Measurements from ENCODE around the gene OLAH.

Gene OLAH

DNA sequence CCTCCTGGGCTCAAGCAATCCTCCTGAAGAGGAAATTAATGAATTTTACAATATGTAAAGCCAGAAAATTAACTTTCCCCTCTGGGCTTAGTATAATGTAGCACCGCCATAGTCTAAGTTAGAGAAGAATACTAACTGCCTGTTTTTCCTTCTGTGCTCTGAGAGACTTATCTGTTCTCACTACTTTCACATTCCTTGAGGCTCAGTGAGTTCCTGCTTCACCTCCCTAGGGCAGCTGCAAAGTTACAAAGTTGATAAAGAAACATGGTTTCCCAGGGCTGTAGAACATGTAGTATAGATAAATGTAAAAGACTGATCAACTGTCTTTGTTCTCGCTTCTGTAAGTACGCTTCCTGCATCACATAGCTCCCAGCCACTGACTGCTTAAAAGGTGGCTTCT is 16.0 kb upstream of the OLAH start:
- TF ChIP-seq NFRKB (IDR thresholded peaks at IDR 0.05) (no peak), HDGF (IDR thresholded peaks at IDR 0.05; ENCODE audit: borderline replicate concordance) (no peak), TARDBP (IDR thresholded peaks at IDR 0.05) (no peak), LEF1 (IDR thresholded peaks at IDR 0.05; ENCODE audit: borderline replicate concordance) (no peak), CTBP1 (IDR thresholded peaks at IDR 0.05; ENCODE audit: borderline replicate concordance) (no peak), FOXK2 (IDR thresholded peaks at IDR 0.05) (no peak), SUZ12 (IDR thresholded peaks at IDR 0.05) (no peak), FOXA1 (IDR thresholded peaks at IDR 0.05) (no peak)
- DNase-seq (ENCODE audit: extremely low spot score), result no peak
- ChIA-PET POLR2A (no interaction called here), CTCF (no interaction called here)

- POLR2A ChIA-PET, result interaction anchor here (2.3 kb wide), 1 partner anchor 76 kb away, joined by 8 read pairs; the partner anchor contains the start of gene MEIG1
- DNase-seq (ENCODE audit: extremely low spot score), result peak; percentile 11
- TF ChIP-seq L3MBTL2 (conservative IDR thresholded peaks at IDR 0.05) (no peak), BHLHE40 (IDR thresholded peaks at IDR 0.05; ENCODE audit: borderline replicate concordance) (no peak), FOXA1 (IDR thresholded peaks at IDR 0.05) (no peak), SUZ12 (IDR thresholded peaks at IDR 0.05) (no peak), CTBP1 (IDR thresholded peaks at IDR 0.05; ENCODE audit: borderline replicate concordance) (no peak), TARDBP (IDR thresholded peaks at IDR 0.05) (no peak), SP1 (IDR thresholded peaks at IDR 0.05) (no peak), LEF1 (IDR thresholded peaks at IDR 0.05; ENCODE audit: borderline replicate concordance) (no peak), HDGF (IDR thresholded peaks at IDR 0.05; ENCODE audit: borderline replicate concordance) (no peak), ZNF384 (IDR thresholded peaks at IDR 0.05) (no peak)
- TF ChIP-seq, protein P1, sequence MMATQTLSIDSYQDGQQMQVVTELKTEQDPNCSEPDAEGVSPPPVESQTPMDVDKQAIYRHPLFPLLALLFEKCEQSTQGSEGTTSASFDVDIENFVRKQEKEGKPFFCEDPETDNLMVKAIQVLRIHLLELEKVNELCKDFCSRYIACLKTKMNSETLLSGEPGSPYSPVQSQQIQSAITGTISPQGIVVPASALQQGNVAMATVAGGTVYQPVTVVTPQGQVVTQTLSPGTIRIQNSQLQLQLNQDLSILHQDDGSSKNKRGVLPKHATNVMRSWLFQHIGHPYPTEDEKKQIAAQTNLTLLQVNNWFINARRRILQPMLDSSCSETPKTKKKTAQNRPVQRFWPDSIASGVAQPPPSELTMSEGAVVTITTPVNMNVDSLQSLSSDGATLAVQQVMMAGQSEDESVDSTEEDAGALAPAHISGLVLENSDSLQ (IDR thresholded peaks at IDR 0.05), result no peak
- CTCF ChIA-PET, result interaction anchor here (0.6 kb wide), 1 partner anchor 862 kb away, joined by 6 read pairs; no protein-coding TSS in a partner anchor
Observed at GRCh38 chr10:15035385-15036301, 8.1 kb upstream of the OLAH start.

GRCh38 chr10:15037691-15038090 is 6.1 kb upstream of the OLAH start:
- TF ChIP-seq HDGF (IDR thresholded peaks at IDR 0.05; ENCODE audit: borderline replicate concordance) (no peak), SUZ12 (IDR thresholded peaks at IDR 0.05) (no peak), TARDBP (IDR thresholded peaks at IDR 0.05) (no peak), FOXA1 (IDR thresholded peaks at IDR 0.05) (no peak), NFRKB (IDR thresholded peaks at IDR 0.05) (no peak), BHLHE40 (IDR thresholded peaks at IDR 0.05; ENCODE audit: borderline replicate concordance) (no peak), ARNT (IDR thresholded peaks at IDR 0.05) (no peak)
- TF ChIP-seq, protein P1 (IDR thresholded peaks at IDR 0.05), result no peak
- ChIA-PET CTCF (no interaction called here), POLR2A (interaction anchor here (2.3 kb wide), 1 partner anchor 78 kb away, joined by 8 read pairs; the partner anchor contains the start of gene MEIG1)
- DNase-seq (ENCODE audit: extremely low spot score), result no peak

DNA sequence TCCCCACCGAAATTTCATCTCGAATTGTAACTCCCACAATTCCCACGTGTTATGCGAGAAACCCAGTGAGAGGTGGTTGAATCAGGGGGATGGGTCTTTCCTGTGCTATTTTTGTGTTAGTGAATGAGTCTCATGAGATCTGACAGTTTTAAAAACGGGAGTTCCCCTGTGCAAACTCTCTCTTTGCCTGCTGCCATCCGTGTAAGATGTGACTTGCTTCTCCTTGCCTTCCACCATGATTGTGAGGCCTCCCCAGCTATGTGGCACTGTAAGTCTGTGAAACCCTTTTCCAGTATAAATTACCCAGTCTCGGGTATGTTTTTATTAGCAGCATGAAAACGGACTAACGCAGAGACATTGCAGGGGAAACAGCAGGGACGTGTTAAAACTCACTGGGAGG is 5.3 kb upstream of the OLAH start:
- POLR2A ChIA-PET, result no interaction called here
- TF ChIP-seq FOXK2 (IDR thresholded peaks at IDR 0.05) (no peak), SP1 (IDR thresholded peaks at IDR 0.05) (no peak), HDGF (IDR thresholded peaks at IDR 0.05; ENCODE audit: borderline replicate concordance) (no peak), TARDBP (IDR thresholded peaks at IDR 0.05) (no peak), SUZ12 (IDR thresholded peaks at IDR 0.05) (no peak), NFRKB (IDR thresholded peaks at IDR 0.05) (no peak), L3MBTL2 (conservative IDR thresholded peaks at IDR 0.05) (no peak), ELF4 (IDR thresholded peaks at IDR 0.05) (no peak), ZNF384 (IDR thresholded peaks at IDR 0.05) (no peak), ARNT (IDR thresholded peaks at IDR 0.05) (no peak), LEF1 (IDR thresholded peaks at IDR 0.05; ENCODE audit: borderline replicate concordance) (no peak)
- TF ChIP-seq, protein P1 (IDR thresholded peaks at IDR 0.05), result no peak
- CTCF ChIA-PET, result no interaction called here
- no peak for DNase-seq (ENCODE audit: extremely low spot score)

DNA sequence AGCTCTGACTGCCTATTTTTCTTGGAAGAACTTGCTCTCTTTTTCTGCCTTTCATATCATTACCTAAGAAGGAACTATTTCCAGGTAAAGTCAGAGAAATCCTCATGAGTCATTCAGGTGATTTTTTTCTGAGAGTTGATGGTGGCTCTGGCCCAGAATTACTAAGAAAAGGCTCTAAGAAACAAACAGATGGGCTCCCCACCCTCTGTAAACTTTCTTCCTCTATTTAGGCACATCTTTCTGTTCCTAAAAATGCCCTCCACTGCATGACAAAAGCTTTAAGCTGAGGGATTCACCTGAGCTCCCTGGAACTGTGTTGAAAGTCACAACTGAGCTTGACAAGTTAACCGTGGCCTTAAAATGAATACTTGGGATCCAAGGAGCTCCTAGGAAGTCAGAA is 1.6 kb downstream of the OLAH start:
- ChIA-PET POLR2A (no interaction called here), CTCF (no interaction called here)
- TF ChIP-seq LEF1 (IDR thresholded peaks at IDR 0.05; ENCODE audit: borderline replicate concordance) (no peak), TARDBP (IDR thresholded peaks at IDR 0.05) (no peak), FOXM1 (IDR thresholded peaks at IDR 0.05; ENCODE audit: borderline replicate concordance) (no peak), SP1 (IDR thresholded peaks at IDR 0.05) (no peak), FOXK2 (IDR thresholded peaks at IDR 0.05) (no peak), BHLHE40 (IDR thresholded peaks at IDR 0.05; ENCODE audit: borderline replicate concordance) (no peak), L3MBTL2 (conservative IDR thresholded peaks at IDR 0.05) (no peak), NFRKB (IDR thresholded peaks at IDR 0.05) (no peak), FOXA1 (IDR thresholded peaks at IDR 0.05) (no peak), SUZ12 (IDR thresholded peaks at IDR 0.05) (no peak), ELF4 (IDR thresholded peaks at IDR 0.05) (no peak), CTBP1 (IDR thresholded peaks at IDR 0.05; ENCODE audit: borderline replicate concordance) (no peak), HDGF (IDR thresholded peaks at IDR 0.05; ENCODE audit: borderline replicate concordance) (no peak), ZNF384 (IDR thresholded peaks at IDR 0.05) (no peak), ARNT (IDR thresholded peaks at IDR 0.05) (no peak)
- TF ChIP-seq, protein P1 (IDR thresholded peaks at IDR 0.05), result no peak
- no peak for DNase-seq (ENCODE audit: extremely low spot score)
